K562 (cell line): Measurements from ENCODE around the gene KRTAP4-16. TPM values are rescaled to one million over a fixed set of nuclear protein-coding genes. Genes with fewer than 3 reads are reported as not detected.

Source experiments
- AFF4 ChIP-seq: sonication (generic); formaldehyde crosslinking; IDR thresholded peaks from 2 replicates; pipeline ENCODE4 v1.8.0; 2023; ENCODE audit warnings: mild to moderate bottlenecking, missing genetic modification reagents
- BACH1 ChIP-seq: fragments of 200-800 bp; sonication (Bioruptor generic); IDR thresholded peaks from 2 replicates; pipeline ENCODE4 v1.6.1; 2016; ENCODE audit warnings: missing genetic modification characterization, missing compliant biosample characterization
- BRF1 ChIP-seq: IDR thresholded peaks from 3 replicates; pipeline ENCODE4 v1.6.1; 2011; ENCODE audit warnings: borderline replicate concordance, mild to moderate bottlenecking; ENCODE audit not compliant: insufficient read length; ENCODE audit errors: extremely low read depth
- CEBPG ChIP-seq, 3 experiments: fragments of 200-800 bp in 1 of 3; sonication (Bioruptor generic) in 1 of 3; sonication (generic) in 1 of 3; formaldehyde crosslinking in 1 of 3; IDR thresholded peaks in 2 of 3; conservative IDR thresholded peaks in 1 of 3; 2 replicates each; pipeline versions ENCODE4 v1.6.1 to v1.8.0; 2016 to 2022; ENCODE audit warnings: missing compliant biosample characterization in 2 of 3, missing genetic modification characterization in 2 of 3, mild to moderate bottlenecking in 1 of 3, missing genetic modification reagents in 1 of 3
- CREB3L1 ChIP-seq: fragments of 450-650 bp; IDR thresholded peaks from 2 replicates; pipeline ENCODE4 v1.6.1; 2014; ENCODE audit warnings: low read depth, mild to moderate bottlenecking, moderate library complexity, borderline replicate concordance
- DEAF1 ChIP-seq: fragments of 450-650 bp; formaldehyde crosslinking; IDR thresholded peaks from 2 replicates; pipeline ENCODE4 v1.4.0; 2020; ENCODE audit warnings: mild to moderate bottlenecking, moderate library complexity
- DNMT1 ChIP-seq: fragments of 450-650 bp; IDR thresholded peaks from 2 replicates; pipeline ENCODE4 v1.6.1; 2016; ENCODE audit warnings: antibody characterized with exemption, mild to moderate bottlenecking
- EP300 ChIP-seq: IDR thresholded peaks from 2 replicates; pipeline ENCODE4 v1.6.1; 2012; ENCODE audit warnings: low read length, improper control_type of control experiment
- HDAC3 ChIP-seq: fragments of 450-650 bp; IDR thresholded peaks from 2 replicates; pipeline ENCODE4 v1.6.1; 2018; ENCODE audit warnings: borderline replicate concordance, mild to moderate bottlenecking, moderate library complexity; ENCODE audit not compliant: partially characterized antibody
- L3MBTL2 ChIP-seq: fragments of 450-650 bp; IDR thresholded peaks from 2 replicates; pipeline ENCODE4 v1.6.1; 2016; ENCODE audit warnings: mild to moderate bottlenecking, moderate library complexity
- MECOM ChIP-seq: fragments of 250-450 bp; sonication (Bioruptor Pico); IDR thresholded peaks from 2 replicates; pipeline ENCODE4 v1.8.0; 2022; ENCODE audit warnings: inconsistent platforms
- MEF2D ChIP-seq: conservative IDR thresholded peaks from 2 replicates; pipeline ENCODE4 v1.6.1; 2016; ENCODE audit warnings: low read depth, missing genetic modification characterization, missing compliant biosample characterization
- MEIS2 ChIP-seq: fragments of 450-650 bp; IDR thresholded peaks from 2 replicates; pipeline ENCODE4 v1.6.1; 2014; ENCODE audit warnings: mild to moderate bottlenecking; ENCODE audit not compliant: partially characterized antibody
- MYC ChIP-seq, 2 experiments: fragments of 250-450 bp in 1 of 2; sonication (Bioruptor Pico) in 1 of 2; IDR thresholded peaks; 2 replicates each; pipeline versions ENCODE4 v1.5.1 to v1.6.1; 2012 to 2021; ENCODE audit warnings: low read depth in 2 of 2, borderline replicate concordance in 1 of 2, improper control_type of control experiment in 1 of 2, low read length in 1 of 2, mild to moderate bottlenecking in 1 of 2, moderate library complexity in 1 of 2
- NR4A1 ChIP-seq, 2 experiments: fragments of 250-450 bp in 1 of 2; fragments of 450-650 bp in 1 of 2; sonication (Bioruptor Pico) in 1 of 2; IDR thresholded peaks; 2 replicates each; pipeline versions ENCODE4 v1.4.0 to v1.6.1; 2016 to 2020; ENCODE audit warnings: mild to moderate bottlenecking in 2 of 2, missing compliant biosample characterization in 1 of 2, missing genetic modification characterization in 1 of 2, moderate library complexity in 1 of 2
- NUFIP1 ChIP-seq: fragments of 450-650 bp; IDR thresholded peaks from 2 replicates; pipeline ENCODE4 v1.6.1; 2018; ENCODE audit not compliant: partially characterized antibody
- TAF15 ChIP-seq: fragments of 200-400 bp; formaldehyde crosslinking; IDR thresholded peaks from 2 replicates; pipeline ENCODE4 v1.6.1; 2017; ENCODE audit warnings: mild to moderate bottlenecking, low read depth, low read length, moderate library complexity
- TAL1 ChIP-seq: fragments of 450-650 bp; IDR thresholded peaks from 2 replicates; pipeline ENCODE4 v1.6.1; 2016; ENCODE audit warnings: mild to moderate bottlenecking
- ZNF134 ChIP-seq: fragments of 250-450 bp; sonication (Bioruptor Pico); conservative IDR thresholded peaks from 2 replicates; pipeline ENCODE4 v1.4.0; 2020
- ZZZ3 ChIP-seq: fragments of 450-650 bp; IDR thresholded peaks from 2 replicates; pipeline ENCODE4 v1.6.1; 2016; ENCODE audit warnings: antibody characterized with exemption, mild to moderate bottlenecking, moderate library complexity
- polyA plus RNA-seq, 8 experiments: library from polyadenylated mRNA; depleted of rRNA in 4 of 8; stranded (reverse) in 5 of 8; unstranded in 3 of 8; fragments of >200 nt; fragmentation: Nextera tagmentation in 2 of 8; fragmentation: Illumina TruSeq in 1 of 8; extraction: Ambion mirVana in 2 of 8; extraction: Trizol in 1 of 8; gene quantifications; 2 replicates each; pipeline versions ENCODE4 v1.2.1 to v1.2.3, GENCODE V29; 2011 to 2014; ENCODE audit warnings: inconsistent platforms in 1 of 8, missing spikeins in 1 of 8
- total RNA-seq, 7 experiments: library from RNA; depleted of rRNA in 6 of 7; stranded (reverse); fragments of >200 nt in 6 of 7; fragmentation: Illumina TruSeq in 2 of 7; extraction: Trizol in 2 of 7; gene quantifications; 2 replicates each; pipeline versions ENCODE4 v1.2.1 to v1.2.3, GENCODE V29; 2011 to 2021; ENCODE audit warnings: low replicate concordance in 1 of 7

The KRTAP4-16 gene
- total and polyA plus RNA-seq, 9 of the 15 experiments (the other 6 are each of a cell fraction or from before 2014, with no cell fraction given) = not detected

- peak; percentile 73 for TF ChIP-seq MYC (IDR thresholded peaks at IDR 0.05; ENCODE audit: low read depth, low read length)
- no peak for TF ChIP-seq MYC (CRISPR knock-in tag; IDR thresholded peaks at IDR 0.05; ENCODE audit: borderline replicate concordance, low read depth)
- no peak for TF ChIP-seq ZNF134 (CRISPR knock-in tag)
- TF ChIP-seq CEBPG (CRISPR knock-in tag; IDR thresholded peaks at IDR 0.05) = peak; percentile 89
- peak; percentile 98 to 99 for TF ChIP-seq CEBPG (tag; conservative IDR thresholded peaks at IDR 0.05 in 1 of 2, IDR thresholded peaks at IDR 0.05 in 1 of 2)
- TF ChIP-seq ZZZ3 = no peak
- TF ChIP-seq HDAC3 = no peak
- TF ChIP-seq L3MBTL2 = peak; percentile 99
- TF ChIP-seq CREB3L1 = no peak
- TF ChIP-seq MEF2D (tag) = peak; percentile 30; the same call in 1 of the 2 replicates
- TF ChIP-seq DNMT1 = no peak
- TF ChIP-seq AFF4 (CRISPR knock-in tag) = no peak
- TF ChIP-seq NR4A1 (CRISPR knock-in tag; IDR thresholded peaks at IDR 0.05) = no peak
- TF ChIP-seq NR4A1 (tag; IDR thresholded peaks at IDR 0.05) = 0 out of 2 replicates have a peak, but pooled peaks have one; percentile 66
- TF ChIP-seq BRF1 = no peak
- peak; percentile 82; the same call in 1 of the 2 replicates for TF ChIP-seq BACH1 (tag)
- no peak for TF ChIP-seq TAF15
- TF ChIP-seq NUFIP1 = no peak
- TF ChIP-seq DEAF1 (CRISPR knock-in tag) = no peak
- no peak for TF ChIP-seq MEIS2
- peak; percentile 56 for TF ChIP-seq EP300
- TF ChIP-seq TAL1 = peak; percentile 45; the same call in 1 of the 2 replicates
- no peak for TF ChIP-seq MECOM (CRISPR knock-in tag)
Measured at GRCh38 chr17:41065829-41066624, 36.0 kb downstream of the KRTAP4-16 start, which contains the start of gene KRTAP2-4 (continued).
